Measurements from ENCODE around the gene LOXL3. TPM values are rescaled to one million over a fixed set of nuclear protein-coding genes. Genes with fewer than 3 reads are reported as not detected.

The LOXL3 gene
- polyA plus RNA-seq, 1 donor from 2014 or later = 20.1 TPM

DNA sequence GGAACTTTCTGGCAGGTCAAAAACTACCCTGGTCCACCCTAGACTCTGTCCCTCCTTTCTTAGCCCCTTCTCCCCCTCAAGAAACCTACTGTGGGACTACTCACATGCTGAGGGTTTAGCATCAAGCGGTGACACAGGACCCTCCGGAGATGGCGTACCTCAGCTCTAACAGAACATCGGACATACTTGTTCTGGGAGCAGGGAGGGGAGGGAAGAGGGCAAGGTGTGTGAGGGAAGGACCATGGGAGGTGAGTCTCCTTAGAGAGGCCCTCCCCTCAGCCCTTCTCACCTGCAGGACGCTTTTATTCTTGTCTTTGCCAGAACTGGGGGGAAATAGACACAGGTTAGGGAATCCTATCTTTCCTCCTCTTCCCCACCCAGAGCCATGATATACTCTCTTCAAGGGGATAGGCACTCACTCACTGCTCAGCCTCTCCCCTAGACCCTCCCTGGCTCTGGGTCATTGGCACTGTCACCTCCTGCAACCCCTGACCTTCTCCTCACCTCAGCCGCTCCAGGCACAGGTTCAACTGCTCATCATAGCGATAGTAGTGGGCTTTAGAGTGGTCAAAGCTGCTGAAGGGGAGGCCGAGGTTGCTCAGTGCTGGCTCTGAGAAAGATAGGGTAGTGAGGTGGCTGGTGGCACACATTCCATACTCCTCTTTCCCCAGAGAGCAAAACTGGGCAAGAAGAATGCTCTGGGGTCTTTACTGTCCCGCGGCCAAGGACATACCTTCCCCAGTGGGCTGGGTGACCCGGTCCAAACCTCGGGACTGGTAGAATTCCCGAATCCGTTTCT lies 48.1 kb downstream of the LOXL3 start:
- no peaks in the 10 kb centered on the region for H3K9me2 ChIP-seq (ENCODE audit: insufficient read depth, low read length)
- no peak overlapping the region for H3K9ac ChIP-seq (ENCODE audit: low read length)
- H3K4me2 ChIP-seq (ENCODE audit: low read length) = no peak overlapping the region
- H3K9me3 ChIP-seq (ENCODE audit: low read length) = no peaks in the 10 kb centered on the region
- peaks cover 3% of the 10 kb centered on the region for H3F3A ChIP-seq (ENCODE audit: insufficient read depth, low read length, poor library complexity, severe bottlenecking)
- peaks cover 7% of the 10 kb centered on the region for H3K36me3 ChIP-seq (ENCODE audit: insufficient read depth, low read length)
- peaks cover 76% of the 10 kb centered on the region for H3K27me3 ChIP-seq (ENCODE audit: insufficient read depth, low read depth, low read length)
- H2AFZ ChIP-seq (ENCODE audit: low read depth, low read length) = no peak overlapping the region
- H3K4me3 ChIP-seq (ENCODE audit: low read length) = peak overlapping the region; percentile 70
- TF ChIP-seq CTCF (IDR thresholded peaks at IDR 0.05; ENCODE audit: poor library complexity, severe bottlenecking) (no peak), REST (IDR thresholded peaks at IDR 0.05; ENCODE audit: borderline replicate concordance) (no peak), EZH2 (IDR thresholded peaks at IDR 0.05; ENCODE audit: borderline replicate concordance, insufficient read depth, low read length, poor library complexity, severe bottlenecking) (no peak), MXI1 (conservative IDR thresholded peaks at IDR 0.05; ENCODE audit: poor library complexity, severe bottlenecking) (no peak), RAD21 (conservative IDR thresholded peaks at IDR 0.05) (no peak), SMC3 (conservative IDR thresholded peaks at IDR 0.05; ENCODE audit: poor library complexity) (no peak), TAF1 (IDR thresholded peaks at IDR 0.05; ENCODE audit: low read depth) (no peak), POLR2AphosphoS5 (IDR thresholded peaks at IDR 0.05) (no peak), EP300 (conservative IDR thresholded peaks at IDR 0.05; ENCODE audit: poor library complexity, severe bottlenecking) (no peak)
- no peaks in the 10 kb centered on the region for H4K20me1 ChIP-seq (ENCODE audit: insufficient read depth)
- no peak overlapping the region for H3K27ac ChIP-seq (ENCODE audit: low read length)
- peaks cover 6% of the 10 kb centered on the region for H3K79me2 ChIP-seq (replicated peaks; ENCODE audit: insufficient read depth, low read length)

DNA sequence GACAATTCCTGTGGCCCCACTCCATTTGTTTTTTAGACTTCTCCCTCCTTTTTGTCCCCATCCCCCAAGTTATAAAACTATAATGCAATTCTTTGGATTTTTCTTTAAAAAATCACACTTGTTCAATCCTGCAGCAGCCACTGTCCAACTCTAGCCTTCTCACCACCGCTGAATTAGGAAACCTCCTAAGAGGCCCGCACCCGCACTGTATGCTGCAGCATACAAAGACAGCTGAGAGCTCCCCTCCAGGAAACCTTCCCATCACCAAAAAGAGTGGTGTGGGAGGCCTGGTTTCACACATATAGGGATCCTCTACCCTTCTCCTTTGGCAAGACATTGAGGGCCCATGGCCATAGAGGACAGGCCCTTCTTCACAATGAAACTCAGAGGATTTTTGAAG lies 49.2 kb downstream of the LOXL3 start:
- H4K20me1 ChIP-seq (ENCODE audit: insufficient read depth) = no peaks in the 10 kb centered on the region
- peaks cover 6% of the 10 kb centered on the region for H3K79me2 ChIP-seq (replicated peaks; ENCODE audit: insufficient read depth, low read length)
- no peak overlapping the region for H3K9ac ChIP-seq (ENCODE audit: low read length)
- H3F3A ChIP-seq (ENCODE audit: insufficient read depth, low read length, poor library complexity, severe bottlenecking) = peaks cover 3% of the 10 kb centered on the region
- no peaks in the 10 kb centered on the region for H3K9me3 ChIP-seq (ENCODE audit: low read length)
- no peak overlapping the region for H2AFZ ChIP-seq (ENCODE audit: low read depth, low read length)
- no peak overlapping the region for H3K4me3 ChIP-seq (ENCODE audit: low read length)
- H3K27me3 ChIP-seq (ENCODE audit: insufficient read depth, low read depth, low read length) = peaks cover 76% of the 10 kb centered on the region
- no peak overlapping the region for H3K27ac ChIP-seq (ENCODE audit: low read length)
- H3K4me2 ChIP-seq (ENCODE audit: low read length) = no peak overlapping the region
- H3K9me2 ChIP-seq (ENCODE audit: insufficient read depth, low read length) = no peaks in the 10 kb centered on the region
- peaks cover 7% of the 10 kb centered on the region for H3K36me3 ChIP-seq (ENCODE audit: insufficient read depth, low read length)
- no peak for TF ChIP-seq MXI1 (conservative IDR thresholded peaks at IDR 0.05; ENCODE audit: poor library complexity, severe bottlenecking)
- TF ChIP-seq EP300 (conservative IDR thresholded peaks at IDR 0.05; ENCODE audit: poor library complexity, severe bottlenecking) = no peak
- TF ChIP-seq SMC3 (conservative IDR thresholded peaks at IDR 0.05; ENCODE audit: poor library complexity) = no peak
- no peak for TF ChIP-seq RAD21 (conservative IDR thresholded peaks at IDR 0.05)
- no peak for TF ChIP-seq TAF1 (IDR thresholded peaks at IDR 0.05; ENCODE audit: low read depth)
- no peak for TF ChIP-seq REST (IDR thresholded peaks at IDR 0.05; ENCODE audit: borderline replicate concordance)
- no peak for TF ChIP-seq CTCF (IDR thresholded peaks at IDR 0.05; ENCODE audit: poor library complexity, severe bottlenecking)
- no peak for TF ChIP-seq POLR2AphosphoS5 (IDR thresholded peaks at IDR 0.05)
